HCT116 (cell line): ENCODE results near the gene NUMB.

ENCODE experiments used
- ATF3 ChIP-seq: IDR thresholded peaks from 2 replicates; pipeline ENCODE4 v1.6.1; 2012
- CEBPB ChIP-seq: IDR thresholded peaks from 2 replicates; pipeline ENCODE4 v1.6.1; 2012; ENCODE audit warnings: low read depth
- CTCF ChIP-seq, 3 experiments: fragments of 200-600 bp in 1 of 3; sonication (generic) in 1 of 3; IDR thresholded peaks in 2 of 3; conservative IDR thresholded peaks in 1 of 3; 2 replicates each; pipeline ENCODE4 v1.5.1; 2012 to 2017; ENCODE audit warnings: low read depth in 2 of 3, low read length in 2 of 3, antibody characterized with exemption in 1 of 3, borderline replicate concordance in 1 of 3, control low read depth in 1 of 3, mild to moderate bottlenecking in 1 of 3, mixed read lengths in 1 of 3, mixed run types in 1 of 3, moderate library complexity in 1 of 3; ENCODE audit not compliant: insufficient read depth in 1 of 3
- EZH2phosphoT487 ChIP-seq: fragments of 200-600 bp; IDR thresholded peaks from 2 replicates; pipeline ENCODE4 v1.6.1; 2018; ENCODE audit warnings: antibody characterized with exemption, borderline replicate concordance
- MAX ChIP-seq: IDR thresholded peaks from 2 replicates; pipeline ENCODE4 v1.6.1; 2012
- POLR2A ChIP-seq: IDR thresholded peaks from 2 replicates; pipeline ENCODE4 v1.7.0; 2011; ENCODE audit warnings: borderline replicate concordance; ENCODE audit not compliant: insufficient read depth, insufficient read length; ENCODE audit errors: extremely low read depth
- POLR2AphosphoS5 ChIP-seq: IDR thresholded peaks from 2 replicates; pipeline ENCODE4 v1.6.1; 2011; ENCODE audit warnings: mild to moderate bottlenecking, low read depth, low read length, moderate library complexity
- RAD21 ChIP-seq: IDR thresholded peaks from 2 replicates; pipeline ENCODE4 v1.6.1; 2012; ENCODE audit warnings: low read depth, mild to moderate bottlenecking
- REST ChIP-seq: IDR thresholded peaks from 2 replicates; pipeline ENCODE4 v1.6.1; 2012; ENCODE audit warnings: low read depth
- SIN3A ChIP-seq: IDR thresholded peaks from 2 replicates; pipeline ENCODE4 v1.6.1; 2012; ENCODE audit warnings: low read depth
- TCF7L2 ChIP-seq: IDR thresholded peaks from 2 replicates; pipeline ENCODE4 v1.7.0; 2011; ENCODE audit warnings: borderline replicate concordance, inconsistent platforms; ENCODE audit not compliant: insufficient read depth, insufficient read length; ENCODE audit errors: extremely low read depth
- YY1 ChIP-seq: IDR thresholded peaks from 2 replicates; pipeline ENCODE4 v1.6.1; 2011; ENCODE audit warnings: low read length, low read depth, moderate library complexity, mild to moderate bottlenecking; ENCODE audit not compliant: insufficient replicate concordance; ENCODE audit errors: extremely low read depth
- ZNF274 ChIP-seq: fragments of 200-500 bp; sonication (Bioruptor generic); IDR thresholded peaks from 2 replicates; pipeline ENCODE4 v1.6.1; 2014; ENCODE audit warnings: mild to moderate bottlenecking, low read depth, low read length, inconsistent platforms

- TF ChIP-seq CTCF (IDR thresholded peaks at IDR 0.05 in 2 of 3, conservative IDR thresholded peaks at IDR 0.05 in 1 of 3; ENCODE audit: borderline replicate concordance in 1 of 3, insufficient read depth in 1 of 3, low read depth in 2 of 3, low read length in 2 of 3) (no peak), RAD21 (no peak), ZNF274 (no peak), POLR2A (no peak), MAX (no peak), SIN3A (no peak), POLR2AphosphoS5 (no peak), REST (no peak), YY1 (no peak), CEBPB (no peak), EZH2phosphoT487 (no peak), ATF3 (no peak), TCF7L2 (no peak)
Measured at GRCh38 chr14:73465823-73466532, 7.6 kb upstream of the NUMB start.
